Endothelial cell of umbilical vein (primary cell): ENCODE data around the gene ACSS1. TPM values are rescaled to one million over a fixed set of nuclear protein-coding genes. Genes with fewer than 3 reads are reported as not detected.

Experiments
- BruUV-seq: library from RNA; stranded (reverse); fragments of 400-500 nt; replicated peaks from 2 replicates; lab custom pipeline; 2021; lab: Mats Ljungman, UMichigan
- CTCF ChIA-PET: fragments of 300-600, 350-600 bp; sonication (Branson Sonifier 250); formaldehyde crosslinking; loops from one replicate; lab custom pipeline; 2021; ENCODE audit warnings: antibody characterized with exemption, inconsistent platforms; lab: Charles Lee
- POLR2A ChIA-PET: fragments of 300-600, 350-600 bp; sonication (Branson Sonifier 250); formaldehyde crosslinking; loops from one replicate; lab custom pipeline; 2021; ENCODE audit warnings: antibody characterized with exemption, inconsistent platforms; lab: Charles Lee
- DNase-seq: peaks from one replicate; pipeline ENCODE4 v3.0.0-alpha.2; 2011; ENCODE audit warnings: low read depth, low spot score
- FAIRE-seq: peaks from 2 replicates; lab custom pipeline; 2011; peaks lifted over from hg19 to GRCh38; lab: Jason Lieb, UNC
- H2AFZ ChIP-seq: 2 replicates; pipeline ENCODE4 v1.6.0; 2012; ENCODE audit warnings: low read depth, low read length, control low read depth, inconsistent platforms
- H3K27ac ChIP-seq: 2 replicates; pipeline ENCODE4 v1.5.1; 2011; ENCODE audit warnings: low read depth, mild to moderate bottlenecking, control low read depth, low read length, moderate library complexity; ENCODE audit not compliant: insufficient read depth
- H3K27me3 ChIP-seq, 2 experiments: 2 replicates each; pipeline versions ENCODE4 v1.6.0 to v1.6.1; 2011; ENCODE audit warnings: low read length in 2 of 2, mixed read lengths in 1 of 2; ENCODE audit not compliant: control insufficient read depth in 2 of 2, insufficient read depth in 2 of 2
- H3K36me3 ChIP-seq, 2 experiments: 2 replicates in 1 of 2; 3 replicates in 1 of 2; pipeline ENCODE4 v1.5.1; 2011; ENCODE audit warnings: low read length in 2 of 2, mild to moderate bottlenecking in 1 of 2, moderate library complexity in 1 of 2; ENCODE audit not compliant: control insufficient read depth in 2 of 2, insufficient read depth in 2 of 2; ENCODE audit errors: extremely low read depth in 1 of 2
- H3K4me1 ChIP-seq: 3 replicates; pipeline ENCODE4 v1.5.1; 2011; ENCODE audit warnings: mild to moderate bottlenecking, low read length; ENCODE audit not compliant: control insufficient read depth, insufficient read depth; ENCODE audit errors: extremely low read depth
- H3K4me2 ChIP-seq: 2 replicates; pipeline ENCODE4 v1.6.1; 2011; ENCODE audit warnings: low read length, control low read depth, mixed read lengths; ENCODE audit not compliant: insufficient read depth
- H3K4me3 ChIP-seq, 3 experiments: fragments of 200-600 bp in 1 of 3; sonication (generic), shearing (Covaris generic) in 1 of 3; replicated peaks in 1 of 3; 2 replicates each; pipeline ENCODE4 v1.5.1; 2011 to 2016; ENCODE audit warnings: control low read depth in 3 of 3, low read length in 3 of 3, mild to moderate bottlenecking in 2 of 3, inconsistent platforms in 1 of 3, low read depth in 1 of 3, moderate library complexity in 1 of 3; ENCODE audit not compliant: insufficient read depth in 1 of 3
- H3K79me2 ChIP-seq: 2 replicates; pipeline ENCODE4 v1.6.0; 2012; ENCODE audit warnings: low read length, inconsistent platforms; ENCODE audit not compliant: control insufficient read depth, insufficient read depth
- H3K9ac ChIP-seq: replicated peaks from 2 replicates; pipeline ENCODE3; 2011; ENCODE audit warnings: low read length, control low read depth; ENCODE audit not compliant: insufficient read depth; ENCODE audit errors: extremely low read depth
- H3K9me1 ChIP-seq: replicated peaks from 3 replicates; pipeline ENCODE4 v1.6.0; 2011; ENCODE audit warnings: mild to moderate bottlenecking, low read length; ENCODE audit not compliant: control insufficient read depth, insufficient read depth; ENCODE audit errors: extremely low read depth
- H3K9me3 ChIP-seq: replicated peaks from 2 replicates; pipeline ENCODE4 v1.5.1; 2012; ENCODE audit warnings: low read length, inconsistent platforms; ENCODE audit not compliant: control insufficient read depth, insufficient read depth
- H4K20me1 ChIP-seq: replicated peaks from 2 replicates; pipeline ENCODE3; 2011; ENCODE audit warnings: mild to moderate bottlenecking, low read length; ENCODE audit not compliant: control insufficient read depth, insufficient read depth; ENCODE audit errors: extremely low read depth
- EZH2 ChIP-seq: IDR thresholded peaks from 2 replicates; pipeline ENCODE4 v1.6.1; 2012; ENCODE audit warnings: borderline replicate concordance, low read depth, mild to moderate bottlenecking, moderate library complexity, low read length, inconsistent platforms; ENCODE audit not compliant: severe bottlenecking
- FOS ChIP-seq: IDR thresholded peaks from 2 replicates; pipeline ENCODE4 v1.6.1; 2011; ENCODE audit warnings: mild to moderate bottlenecking, low read length, moderate library complexity, borderline replicate concordance; ENCODE audit not compliant: insufficient read depth
- GATA2 ChIP-seq: IDR thresholded peaks from 2 replicates; pipeline ENCODE4 v1.7.0; 2011; ENCODE audit warnings: low read depth, mild to moderate bottlenecking, moderate library complexity, mixed read lengths, low read length; ENCODE audit not compliant: insufficient read length, insufficient read depth
- JUN ChIP-seq: IDR thresholded peaks from 2 replicates; pipeline ENCODE4 v1.6.1; 2011; ENCODE audit warnings: borderline replicate concordance, low read depth; ENCODE audit not compliant: insufficient read length, insufficient read depth
- MYC ChIP-seq: IDR thresholded peaks from one replicate; pipeline ENCODE4 v1.6.1; 2011; ENCODE audit warnings: mild to moderate bottlenecking, low read depth, low read length
- POLR2A ChIP-seq: IDR thresholded peaks from 2 replicates; pipeline ENCODE4 v1.6.1; 2012; ENCODE audit warnings: low read depth, mild to moderate bottlenecking, control low read depth, low read length
- POLR2AphosphoS5 ChIP-seq: IDR thresholded peaks from 2 replicates; pipeline ENCODE4 v1.6.1; 2012; ENCODE audit warnings: low read depth, mild to moderate bottlenecking, control low read depth, low read length, moderate library complexity; ENCODE audit not compliant: insufficient read depth
- dilution Hi-C: fragments of 300-500 bp; cut with MboI; formaldehyde crosslinking; loops from one replicate; pipeline ENCODE4 v1.15.0; 2019; ENCODE audit warnings: low sequenced_read_pairs; ENCODE audit not compliant: extremely low pct_ligation_motif_present
- intact Hi-C: fragments of 100-400 bp; cut with micrococcal nuclease; formaldehyde crosslinking; loops from one replicate; pipeline ENCODE4 v1.10.0; 2022
- polyA plus RNA-seq, 4 experiments: library from polyadenylated mRNA; depleted of rRNA in 3 of 4; stranded (reverse) in 3 of 4; unstranded in 1 of 4; fragments of >200 nt; gene quantifications; 2 replicates each; pipeline versions ENCODE4 v1.2.1 to v1.2.3, GENCODE V29; 2011 to 2012; ENCODE audit warnings: missing spikeins in 1 of 4
- total RNA-seq: library from RNA; stranded (reverse); gene quantifications from 2 replicates; pipeline ENCODE4 v1.2.3, GENCODE V29; 2021
- TF ChIP-seq, protein P1 (sequence below): IDR thresholded peaks from 2 replicates; pipeline ENCODE4 v1.6.1; 2011; ENCODE audit not compliant: insufficient read depth, insufficient read length
- TF ChIP-seq, protein P2 (sequence below), 2 donors: IDR thresholded peaks; 1 replicate in 1 of 2; 2 replicates in 1 of 2; pipeline ENCODE4 v1.5.1; 2011; ENCODE audit warnings: low read length in 2 of 2, mild to moderate bottlenecking in 2 of 2, moderate library complexity in 2 of 2, control low read depth in 1 of 2, inconsistent platforms in 1 of 2, low read depth in 1 of 2; ENCODE audit not compliant: insufficient read depth in 1 of 2; ENCODE audit errors: extremely low read depth in 1 of 2

ACSS1 gene
- total and polyA plus RNA-seq, 2 donors (not counting 3 experiments of a cell fraction or from before 2014, with no cell fraction given): 6.2 to 17.9 TPM

DNA sequence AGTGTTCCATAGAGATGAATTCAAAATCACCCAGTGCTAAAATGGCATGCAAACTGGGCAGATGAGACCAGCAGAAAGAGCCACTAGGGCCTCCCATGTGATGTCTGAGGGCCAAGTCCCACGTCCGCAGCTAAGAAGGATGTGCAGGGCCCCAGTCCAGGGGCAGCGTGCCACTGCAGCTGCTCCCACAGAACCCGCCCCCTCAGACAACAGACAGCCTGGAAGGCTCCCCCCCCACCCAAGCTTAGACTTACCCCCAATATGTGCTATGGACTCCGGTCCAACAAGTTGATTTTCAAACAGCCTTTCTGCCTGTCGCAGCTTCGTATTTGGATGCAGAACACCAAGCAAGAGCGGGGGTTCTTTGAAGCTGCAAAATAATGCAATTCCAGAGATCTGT, 79.4 kb downstream of the ACSS1 start:
- ChIA-PET CTCF (no interaction called here), POLR2A (no interaction called here)
- BruUV-seq: no TSS peak
- no peak overlapping the region for H3K9ac ChIP-seq
- H3K9me1 ChIP-seq: no peaks in the 10 kb centered on the region
- H3K36me3 ChIP-seq: peaks cover 2 to 5% of the 10 kb centered on the region in 2 experiments
- no peak overlapping the region for H2AFZ ChIP-seq
- dilution Hi-C loops (no loop called here), intact Hi-C loops (no loop called here)
- FAIRE-seq: no peak
- no peaks in the 10 kb centered on the region for H4K20me1 ChIP-seq
- H3K9me3 ChIP-seq: no peaks in the 10 kb centered on the region
- no peak overlapping the region for H3K4me2 ChIP-seq
- no peak for DNase-seq
- TF ChIP-seq POLR2A: no peak
- TF ChIP-seq, protein P1, sequence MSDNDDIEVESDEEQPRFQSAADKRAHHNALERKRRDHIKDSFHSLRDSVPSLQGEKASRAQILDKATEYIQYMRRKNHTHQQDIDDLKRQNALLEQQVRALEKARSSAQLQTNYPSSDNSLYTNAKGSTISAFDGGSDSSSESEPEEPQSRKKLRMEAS: no peak
- no peak for TF ChIP-seq MYC
- no peak for TF ChIP-seq FOS
- TF ChIP-seq GATA2: no peak
- TF ChIP-seq EZH2: no peak
- no peak for TF ChIP-seq JUN
- no peak for TF ChIP-seq POLR2AphosphoS5
- H3K79me2 ChIP-seq: peaks cover 4% of the 10 kb centered on the region
- H3K4me1 ChIP-seq: peaks cover 13% of the 10 kb centered on the region
- no peak overlapping the region for H3K4me3 ChIP-seq
- H3K27ac ChIP-seq: no peak overlapping the region
- no peaks in the 10 kb centered on the region for H3K27me3 ChIP-seq

GRCh38 chr20:24977797-24978196, 80.1 kb downstream of the ACSS1 start:
- Histone ChIP-seq H3K4me1 (peaks cover 15% of the 10 kb centered on the region), H2AFZ (no peak overlapping the region), H3K9ac (no peak overlapping the region), H3K4me3 (no peak overlapping the region), H4K20me1 (no peaks in the 10 kb centered on the region), H3K27me3 (no peaks in the 10 kb centered on the region), H3K27ac (no peak overlapping the region), H3K9me3 (no peaks in the 10 kb centered on the region), H3K36me3 (peaks cover 2 to 5% of the 10 kb centered on the region in 2 experiments), H3K79me2 (peaks cover 4% of the 10 kb centered on the region), H3K9me1 (no peaks in the 10 kb centered on the region), H3K4me2 (no peak overlapping the region)
- dilution Hi-C loops (no loop called here), intact Hi-C loops (no loop called here)
- BruUV-seq: no TSS peak
- DNase-seq (no peak), FAIRE-seq (no peak)
- POLR2A ChIA-PET: no interaction called here
- CTCF ChIA-PET: no interaction called here
- TF ChIP-seq GATA2: no peak
- no peak for TF ChIP-seq MYC
- TF ChIP-seq FOS: no peak
- no peak for TF ChIP-seq POLR2AphosphoS5
- no peak for TF ChIP-seq POLR2A
- TF ChIP-seq JUN: no peak
- TF ChIP-seq EZH2: no peak
- TF ChIP-seq, protein P1: no peak
- TF ChIP-seq, protein P2, sequence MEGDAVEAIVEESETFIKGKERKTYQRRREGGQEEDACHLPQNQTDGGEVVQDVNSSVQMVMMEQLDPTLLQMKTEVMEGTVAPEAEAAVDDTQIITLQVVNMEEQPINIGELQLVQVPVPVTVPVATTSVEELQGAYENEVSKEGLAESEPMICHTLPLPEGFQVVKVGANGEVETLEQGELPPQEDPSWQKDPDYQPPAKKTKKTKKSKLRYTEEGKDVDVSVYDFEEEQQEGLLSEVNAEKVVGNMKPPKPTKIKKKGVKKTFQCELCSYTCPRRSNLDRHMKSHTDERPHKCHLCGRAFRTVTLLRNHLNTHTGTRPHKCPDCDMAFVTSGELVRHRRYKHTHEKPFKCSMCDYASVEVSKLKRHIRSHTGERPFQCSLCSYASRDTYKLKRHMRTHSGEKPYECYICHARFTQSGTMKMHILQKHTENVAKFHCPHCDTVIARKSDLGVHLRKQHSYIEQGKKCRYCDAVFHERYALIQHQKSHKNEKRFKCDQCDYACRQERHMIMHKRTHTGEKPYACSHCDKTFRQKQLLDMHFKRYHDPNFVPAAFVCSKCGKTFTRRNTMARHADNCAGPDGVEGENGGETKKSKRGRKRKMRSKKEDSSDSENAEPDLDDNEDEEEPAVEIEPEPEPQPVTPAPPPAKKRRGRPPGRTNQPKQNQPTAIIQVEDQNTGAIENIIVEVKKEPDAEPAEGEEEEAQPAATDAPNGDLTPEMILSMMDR (IDR thresholded peaks at IDR 0.05; ENCODE audit: extremely low read depth in 1 of 2, insufficient read depth in 1 of 2, low read depth in 1 of 2, low read length in 2 of 2): no peak
